Measurements from ENCODE around the gene OR5AU1. TPM values are rescaled to one million over a fixed set of nuclear protein-coding genes. Genes with fewer than 3 reads are reported as not detected.

OR5AU1 gene
- total RNA-seq = under 1 TPM in 1 of 2 donors, not detected in 1; under 0.01 TPM

GRCh38 chr14:21155963-21156362, at the start of gene OR5AU1:
TSS of gene OR5AU1 (minus strand) at chr14:21156063. CDS start at chr14:21155872, 191 bp downstream.

Small RNA genes within 50 kb of the gene (small RNA-seq; reads per million reads assigned to genes)
- 0 reads per million in 2 donors for gene RNU6-252P

Other genes starting within 250 kb of the OR5AU1 start
- not detected for gene RNASE2, start 200.6 kb downstream of the OR5AU1 start, total RNA-seq
- 10 to 100 TPM; 47.8 to 67.6 TPM for gene METTL17, start 166.1 kb downstream of the OR5AU1 start, total RNA-seq
- gene SLC39A2, start 156.8 kb downstream of the OR5AU1 start, total RNA-seq = not detected
- gene NDRG2, start 131.0 kb downstream of the OR5AU1 start, total RNA-seq = 1 to 10 TPM; 2.3 to 8.9 TPM
- gene TPPP2, start 125.8 kb downstream of the OR5AU1 start, total RNA-seq = not detected
- under 1 TPM in 1 of 2 donors, not detected in 1; under 0.01 TPM for gene RNASE13, start 121.3 kb downstream of the OR5AU1 start, total RNA-seq
- gene RNASE7, start 113.7 kb downstream of the OR5AU1 start, total RNA-seq = not detected
- gene RNASE8, start 98.2 kb downstream of the OR5AU1 start, total RNA-seq = not detected
- gene ARHGEF40, start 85.8 kb downstream of the OR5AU1 start, total RNA-seq = 100 to 1,000 TPM in 1 of 2 donors, 10 to 100 TPM in 1; 47.6 to 209 TPM
- gene ZNF219, start 57.4 kb downstream of the OR5AU1 start, total RNA-seq = 10 to 100 TPM in 1 of 2 donors, 1 to 10 TPM in 1; 9.3 to 17.6 TPM
- gene TMEM253, start 55.0 kb downstream of the OR5AU1 start, total RNA-seq = under 1 TPM; under 0.01 to 1.00 TPM
- 100 to 1,000 TPM; 512 to 752 TPM for gene HNRNPC, start 113.4 kb upstream of the OR5AU1 start, total RNA-seq
- gene RPGRIP1, start 124.0 kb upstream of the OR5AU1 start, total RNA-seq = under 1 TPM in 1 of 2 donors, not detected in 1; 0.34 TPM
- gene SUPT16H, start 228.0 kb upstream of the OR5AU1 start, total RNA-seq = 100 to 1,000 TPM in 1 of 2 donors, 10 to 100 TPM in 1; 58.5 to 100 TPM